ENCODE measurements around the gene MBNL2.

The MBNL2 gene

GRCh38 chr13:97441368-97441767 is 219.2 kb downstream of the MBNL2 start:
- DNase-seq = no peak
- H3K9me3 ChIP-seq = no peaks in the 10 kb centered on the region
- no peak overlapping the region for H3K4me3 ChIP-seq (ENCODE audit: low read depth, low read length)
- H3K36me3 ChIP-seq = peaks cover 7% of the 10 kb centered on the region
- H3K27me3 ChIP-seq = no peaks in the 10 kb centered on the region
- no peaks in the 10 kb centered on the region; the same call in 1 of the 2 replicates for H3K4me1 ChIP-seq
- TF ChIP-seq, protein P1, sequence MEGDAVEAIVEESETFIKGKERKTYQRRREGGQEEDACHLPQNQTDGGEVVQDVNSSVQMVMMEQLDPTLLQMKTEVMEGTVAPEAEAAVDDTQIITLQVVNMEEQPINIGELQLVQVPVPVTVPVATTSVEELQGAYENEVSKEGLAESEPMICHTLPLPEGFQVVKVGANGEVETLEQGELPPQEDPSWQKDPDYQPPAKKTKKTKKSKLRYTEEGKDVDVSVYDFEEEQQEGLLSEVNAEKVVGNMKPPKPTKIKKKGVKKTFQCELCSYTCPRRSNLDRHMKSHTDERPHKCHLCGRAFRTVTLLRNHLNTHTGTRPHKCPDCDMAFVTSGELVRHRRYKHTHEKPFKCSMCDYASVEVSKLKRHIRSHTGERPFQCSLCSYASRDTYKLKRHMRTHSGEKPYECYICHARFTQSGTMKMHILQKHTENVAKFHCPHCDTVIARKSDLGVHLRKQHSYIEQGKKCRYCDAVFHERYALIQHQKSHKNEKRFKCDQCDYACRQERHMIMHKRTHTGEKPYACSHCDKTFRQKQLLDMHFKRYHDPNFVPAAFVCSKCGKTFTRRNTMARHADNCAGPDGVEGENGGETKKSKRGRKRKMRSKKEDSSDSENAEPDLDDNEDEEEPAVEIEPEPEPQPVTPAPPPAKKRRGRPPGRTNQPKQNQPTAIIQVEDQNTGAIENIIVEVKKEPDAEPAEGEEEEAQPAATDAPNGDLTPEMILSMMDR (IDR thresholded peaks at IDR 0.05; ENCODE audit: low read depth, low read length) = no peak
